NOMO-1 treated with dmso at 0.1 percent for 144 hours (cell line): Measurements from ENCODE around the gene C1orf52.

Experiments used
- DNase-seq: peaks from one replicate; lab custom pipeline; 2025; ENCODE audit not compliant: unreplicated experiment; lab: John Stamatoyannopoulos, UW

The C1orf52 gene

DNA sequence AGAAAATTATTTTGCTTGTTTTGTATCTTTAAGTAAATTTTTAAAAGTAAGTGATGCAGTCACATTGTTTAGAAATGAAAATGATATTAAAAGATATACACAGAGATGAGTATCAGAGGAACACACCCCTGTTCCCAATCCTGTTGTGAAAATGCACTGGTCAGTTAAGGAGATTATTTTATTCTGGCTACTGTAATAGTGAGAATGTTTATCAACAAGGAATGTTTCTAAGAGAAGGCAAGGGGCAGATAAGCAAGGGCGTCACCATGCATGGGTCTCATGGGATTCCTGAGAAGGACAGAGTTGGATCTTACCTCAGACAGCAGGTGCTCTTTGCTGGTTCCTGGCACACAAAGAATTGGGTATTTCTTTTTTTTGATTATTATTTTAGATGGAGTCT, 21.8 kb downstream of the C1orf52 start:
- DNase-seq, result no peak

DNA sequence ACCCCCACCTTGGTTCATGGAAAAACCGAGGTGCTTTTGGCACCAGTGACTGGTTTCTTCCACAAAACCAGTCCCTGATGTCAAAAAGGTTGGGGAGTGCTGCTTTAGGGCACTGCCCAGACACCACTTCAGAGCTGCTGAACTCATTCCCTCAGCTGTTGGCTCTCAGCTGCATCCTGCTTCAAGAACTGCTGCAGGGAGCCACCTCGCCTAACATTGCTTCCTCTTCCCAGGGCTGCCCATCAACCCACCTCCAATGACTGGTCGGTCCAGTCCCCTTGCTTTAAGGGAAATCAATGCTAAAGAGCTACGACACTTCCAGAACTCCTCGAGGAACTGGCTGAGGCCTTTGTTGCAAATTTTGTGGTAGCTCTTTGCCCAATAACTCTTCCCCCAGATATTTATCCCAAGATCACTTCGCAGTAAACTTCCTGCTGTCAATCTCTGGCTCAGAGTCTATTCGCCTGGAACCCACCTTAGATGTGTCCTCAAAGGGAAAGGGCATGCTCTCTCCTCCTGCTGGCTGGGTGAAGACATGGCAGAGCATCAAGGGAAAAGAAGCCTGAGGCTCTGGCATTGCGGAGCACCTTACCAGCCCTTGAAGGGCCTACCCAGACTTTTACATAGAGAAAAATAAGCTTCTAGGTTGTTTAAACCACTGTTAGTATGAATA, 29.0 kb downstream of the C1orf52 start:
- no peak for DNase-seq

DNA sequence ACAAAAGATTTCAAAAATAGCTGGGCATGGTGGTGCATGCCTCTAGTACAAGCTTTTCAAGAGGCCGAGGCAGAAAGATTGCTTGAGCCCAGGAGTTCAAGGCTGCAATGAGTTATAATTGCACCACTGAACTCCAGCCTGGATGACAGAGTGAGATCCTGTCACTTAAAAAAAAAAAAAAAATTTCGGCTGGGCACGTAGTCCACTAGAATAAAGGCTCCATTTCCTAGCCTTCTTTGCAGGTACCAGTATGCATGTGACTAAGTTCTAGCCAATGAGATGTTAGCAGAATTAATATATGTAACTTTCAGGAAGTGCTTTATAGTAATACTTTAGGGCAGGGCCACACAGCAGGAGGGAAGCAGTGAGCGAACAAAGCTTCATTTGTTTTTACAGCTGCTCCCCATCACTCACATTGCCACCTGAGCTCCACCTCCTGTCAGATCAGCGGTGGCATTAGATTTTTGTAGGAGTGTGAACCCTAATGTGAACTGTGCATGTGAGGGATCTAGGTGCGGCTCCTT, 29.8 kb downstream of the C1orf52 start:
- DNase-seq, result no peak

DNA sequence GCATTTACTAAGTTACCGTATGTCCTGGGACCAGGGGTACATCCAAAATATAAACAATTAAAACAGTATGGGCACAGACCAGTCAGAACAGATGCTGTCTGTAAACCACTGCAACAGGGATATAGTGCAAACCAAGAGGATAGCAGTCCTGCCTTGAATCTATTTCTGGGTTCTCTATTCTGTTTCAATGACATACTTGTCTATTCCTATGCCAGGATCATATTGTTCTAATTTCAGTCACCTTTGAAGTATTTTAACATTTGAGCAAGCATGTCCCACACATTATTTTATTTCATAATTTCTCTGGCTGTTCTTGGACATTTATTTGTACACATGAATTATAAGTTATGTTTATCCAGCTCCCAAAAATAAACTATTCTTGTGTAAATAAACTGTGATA, 30.5 kb downstream of the C1orf52 start:
- DNase-seq, result no peak

DNA sequence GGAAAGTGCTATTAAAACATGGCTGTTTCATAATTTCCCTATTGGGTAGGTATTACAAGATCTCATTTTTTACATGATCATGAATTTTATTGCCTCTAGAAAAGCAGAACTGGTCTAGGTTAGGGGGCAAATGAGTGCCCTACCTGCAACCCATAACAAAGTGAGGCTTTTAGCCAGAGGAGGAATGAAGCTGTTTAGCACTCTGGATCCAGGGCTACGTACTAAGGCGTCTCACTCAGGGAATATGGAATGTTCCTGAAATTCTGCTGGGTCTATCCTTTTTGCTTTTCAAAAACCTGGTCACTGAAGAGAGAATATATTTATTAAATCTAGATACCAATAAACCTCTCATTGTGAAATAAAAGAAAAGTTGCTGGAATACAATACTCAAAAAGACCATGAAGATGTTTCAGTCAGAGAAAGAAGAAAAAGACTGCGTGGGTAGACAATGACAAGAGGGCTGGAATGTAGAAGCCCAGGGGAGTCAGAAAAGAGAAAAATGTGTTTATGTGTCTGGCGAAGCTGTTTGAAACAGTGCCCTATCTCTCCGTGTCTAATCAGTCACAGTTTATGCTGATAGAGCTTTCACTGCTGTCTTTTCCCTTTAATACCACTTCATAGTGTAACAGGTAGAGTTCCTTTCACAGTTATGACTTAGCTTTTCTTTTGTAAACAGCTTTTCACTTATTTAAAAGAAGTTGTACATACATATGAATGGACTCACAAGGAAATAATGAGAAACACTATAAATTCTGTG, 33.7 kb downstream of the C1orf52 start:
- DNase-seq, result no peak

DNA sequence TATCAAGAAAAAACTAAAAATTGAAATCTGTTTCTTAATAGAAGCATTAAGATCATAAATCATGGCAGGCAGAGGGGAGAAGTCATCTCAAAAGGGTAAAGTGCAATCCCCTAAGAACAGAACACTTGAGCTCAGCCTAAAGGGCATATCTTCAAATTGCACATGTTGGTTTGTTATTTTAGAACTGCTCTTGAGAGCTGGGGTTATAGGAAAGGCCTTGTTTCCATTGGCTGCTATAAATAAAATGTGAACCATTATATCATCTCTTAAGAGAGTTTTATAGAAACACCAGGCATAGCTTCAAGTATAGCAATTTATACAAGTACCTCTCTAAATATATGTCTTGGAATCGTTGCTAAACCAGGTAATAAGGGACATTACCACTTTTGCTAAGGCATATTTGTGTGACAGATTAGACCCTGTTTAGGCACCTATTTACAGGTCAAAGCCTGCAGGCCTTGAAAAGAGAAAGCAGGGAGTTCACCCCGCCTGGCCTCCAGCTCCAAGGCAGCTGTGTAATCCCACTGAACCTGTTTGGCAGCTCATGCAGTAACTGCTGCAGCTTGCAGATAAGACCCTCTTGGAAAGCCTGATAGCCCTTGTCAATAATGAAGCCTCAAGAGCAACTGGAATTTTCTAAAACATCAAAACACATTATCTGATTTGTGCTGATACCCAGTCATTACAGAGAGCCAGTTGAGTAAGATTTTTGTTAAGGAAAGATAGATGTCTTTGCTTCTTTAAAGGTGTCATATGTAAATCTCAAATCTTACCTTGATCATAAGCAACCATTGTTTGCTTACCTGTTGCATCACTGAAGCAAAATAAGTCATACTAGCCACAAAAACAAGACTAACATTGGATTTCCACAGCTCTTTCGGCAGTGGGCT, 34.5 kb downstream of the C1orf52 start:
- DNase-seq, result no peak

DNA sequence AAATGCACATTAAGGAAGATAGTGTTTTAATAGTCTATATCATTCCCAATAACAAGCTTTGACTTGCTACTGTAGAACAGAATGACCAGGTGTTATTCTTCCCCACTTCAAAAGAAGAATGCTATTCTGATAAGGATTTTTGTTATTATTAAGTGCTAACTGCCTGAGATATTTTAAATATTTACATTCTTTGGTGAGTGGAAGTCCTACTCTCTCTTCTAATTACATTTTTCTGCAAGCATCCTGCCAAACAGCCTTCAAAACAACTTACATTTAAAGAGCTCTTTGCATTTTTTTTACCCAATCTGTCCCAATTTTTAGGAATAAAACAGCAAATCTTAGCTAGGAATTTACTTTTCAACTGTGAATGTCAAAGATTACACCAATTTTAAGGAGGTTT, 35.2 kb downstream of the C1orf52 start:
- DNase-seq, result no peak

DNA sequence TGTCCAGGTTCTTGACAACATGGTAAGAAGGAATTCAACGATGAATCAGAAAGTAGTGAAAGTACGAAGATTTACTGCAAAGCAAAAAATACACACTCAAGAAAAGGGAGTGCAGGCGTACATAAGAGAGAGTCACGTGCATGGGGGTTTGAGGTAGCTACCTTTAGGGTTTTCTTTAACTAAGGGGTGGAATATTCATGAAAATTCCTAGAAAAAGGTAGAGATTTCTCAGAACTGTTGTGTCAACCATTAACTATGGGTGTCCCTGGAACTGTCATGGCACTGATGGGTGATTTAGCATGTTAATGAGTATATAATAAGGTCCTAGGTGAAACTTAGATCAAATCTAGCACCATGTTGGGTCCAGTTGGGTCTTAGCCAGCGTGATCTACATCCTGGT, 36.1 kb downstream of the C1orf52 start:
- DNase-seq, result no peak

DNA sequence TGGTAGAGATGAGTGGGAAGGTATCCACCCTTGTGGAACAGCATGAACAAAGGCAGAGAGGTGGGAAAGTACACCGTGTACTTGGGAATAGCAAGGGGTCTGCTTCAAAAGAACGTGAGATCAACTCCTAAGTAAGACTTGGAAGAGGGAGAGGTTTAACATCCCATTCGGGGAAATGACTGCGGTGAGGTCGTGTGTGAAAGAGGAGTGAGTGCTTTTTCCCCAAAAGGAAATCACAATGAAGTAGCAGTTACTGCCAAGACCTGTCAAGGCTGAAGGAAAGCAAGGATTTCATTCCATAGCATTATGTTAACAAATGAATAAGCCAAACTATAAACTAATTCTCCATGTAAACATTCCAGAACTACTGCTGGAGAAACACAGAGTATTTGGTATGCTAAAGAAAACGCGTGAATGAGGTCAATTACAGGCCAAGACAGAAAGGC, 38.7 kb downstream of the C1orf52 start:
- DNase-seq, result no peak

DNA sequence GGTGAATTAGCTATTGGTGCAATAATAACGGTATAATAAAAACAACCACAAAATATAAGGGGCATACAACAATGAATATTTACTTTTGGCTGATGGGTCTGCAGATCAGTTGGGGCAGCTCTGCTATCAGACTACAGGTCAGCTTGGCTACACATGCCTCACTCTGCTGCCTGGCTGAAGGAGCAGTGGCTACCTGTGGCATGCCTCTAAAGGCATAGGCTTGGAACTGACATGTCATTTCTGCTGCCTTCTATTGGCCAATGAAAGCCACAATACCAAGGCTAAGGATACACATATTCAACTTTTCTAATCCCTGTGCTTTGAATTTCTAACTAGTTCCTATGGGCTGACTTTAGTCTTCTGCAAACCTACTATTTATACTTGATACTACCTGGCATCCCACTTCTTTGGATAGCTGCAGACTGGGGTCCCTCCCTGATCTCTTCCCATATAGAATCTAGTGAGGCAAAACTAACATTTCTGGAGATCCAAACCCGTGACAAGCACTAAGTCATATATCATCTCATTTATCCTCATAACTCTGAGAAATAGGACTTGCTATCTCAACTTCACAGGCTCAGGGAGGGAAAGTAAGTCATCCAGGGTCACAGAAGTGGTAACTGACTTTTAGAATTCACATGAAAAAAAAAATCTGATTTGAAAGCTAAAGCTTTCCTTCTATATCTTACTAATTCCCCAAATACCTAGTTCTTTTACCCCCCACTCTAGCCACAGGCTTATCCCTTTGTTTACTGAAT, 39.4 kb downstream of the C1orf52 start:
- DNase-seq, result no peak

DNA sequence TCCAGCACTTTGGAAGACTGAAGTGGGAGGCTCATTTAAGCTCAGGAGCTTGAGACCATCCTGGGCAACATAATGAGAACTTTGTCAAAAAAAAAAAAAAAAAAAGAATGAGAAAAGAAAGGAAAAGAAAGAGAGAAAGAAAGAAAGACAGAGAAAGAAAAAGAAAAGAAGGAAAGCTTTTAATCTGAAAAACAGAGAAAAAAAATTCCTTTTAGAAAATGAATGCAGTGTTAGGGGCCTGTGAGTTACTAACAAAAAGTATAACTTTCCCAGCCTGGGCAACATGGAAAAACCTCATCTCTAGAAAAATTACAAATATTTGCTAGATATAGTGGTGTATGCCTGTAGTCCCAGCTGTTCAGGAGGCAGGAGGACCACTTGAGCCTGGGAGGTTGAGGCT, 42.8 kb downstream of the C1orf52 start:
- DNase-seq, result no peak

DNA sequence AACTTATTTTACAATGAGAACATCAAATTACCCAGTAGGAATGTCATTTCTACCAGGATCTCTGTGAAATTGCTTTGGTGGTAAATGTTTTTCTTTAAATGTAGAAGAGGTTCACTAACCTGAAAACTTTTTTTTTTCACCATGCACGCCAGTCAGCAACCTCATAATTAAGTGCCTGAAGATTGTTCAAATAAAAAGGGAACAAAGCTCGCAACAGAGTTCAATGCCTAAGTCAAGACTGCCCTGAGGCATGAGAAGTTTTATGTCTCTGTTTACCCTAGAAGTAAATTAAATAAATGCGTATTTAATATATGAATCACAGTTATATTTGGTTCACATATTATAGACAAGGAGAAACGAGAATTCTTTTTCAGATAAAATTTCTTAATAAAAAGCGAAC, 44.8 kb downstream of the C1orf52 start:
- DNase-seq, result no peak

DNA sequence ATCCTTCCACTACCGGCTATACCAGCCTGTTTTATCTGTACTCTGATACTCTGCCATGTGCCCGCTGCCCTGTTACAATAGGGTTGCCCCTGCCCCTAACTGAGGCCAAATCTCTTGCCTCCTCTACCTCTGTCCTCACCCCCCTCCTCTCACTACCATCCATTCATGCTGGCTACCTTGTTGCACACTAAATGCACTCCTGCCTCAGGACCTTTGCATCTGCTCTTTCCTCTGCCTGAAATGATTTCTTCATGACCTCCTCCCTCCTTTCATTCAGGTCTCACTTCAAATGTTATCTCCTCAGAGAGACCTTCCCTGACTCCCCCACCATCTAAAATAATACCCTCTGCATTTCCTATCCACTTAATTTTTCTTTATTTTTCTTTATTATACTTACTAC, 51.0 kb downstream of the C1orf52 start:
- no peak for DNase-seq

DNA sequence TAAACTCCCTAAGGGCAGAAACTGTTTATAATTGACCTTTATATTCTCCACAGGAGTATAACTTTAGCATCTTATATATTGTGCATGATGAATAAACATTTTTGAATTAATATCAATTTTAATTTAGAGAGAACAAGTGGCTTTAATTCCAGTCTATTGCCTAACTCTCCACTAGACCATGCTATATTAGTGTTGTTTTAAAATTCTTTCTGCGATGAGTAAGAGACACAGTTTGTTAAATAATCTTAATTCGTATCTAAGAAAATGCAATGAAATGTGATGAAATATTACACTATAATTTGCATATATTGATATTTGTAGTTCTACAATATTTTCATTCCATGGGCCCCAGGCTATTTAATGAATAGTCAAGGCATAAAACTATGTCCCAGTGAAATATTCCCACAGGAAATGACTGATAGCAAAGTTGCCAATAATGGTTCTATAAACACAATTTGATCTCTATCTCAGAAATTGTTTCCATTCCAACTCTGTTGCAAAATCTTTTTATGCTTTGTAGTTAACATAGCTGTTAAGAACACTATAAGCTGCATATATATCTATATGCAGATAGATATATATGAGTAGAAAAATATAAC, 55.8 kb downstream of the C1orf52 start:
- no peak for DNase-seq

DNA sequence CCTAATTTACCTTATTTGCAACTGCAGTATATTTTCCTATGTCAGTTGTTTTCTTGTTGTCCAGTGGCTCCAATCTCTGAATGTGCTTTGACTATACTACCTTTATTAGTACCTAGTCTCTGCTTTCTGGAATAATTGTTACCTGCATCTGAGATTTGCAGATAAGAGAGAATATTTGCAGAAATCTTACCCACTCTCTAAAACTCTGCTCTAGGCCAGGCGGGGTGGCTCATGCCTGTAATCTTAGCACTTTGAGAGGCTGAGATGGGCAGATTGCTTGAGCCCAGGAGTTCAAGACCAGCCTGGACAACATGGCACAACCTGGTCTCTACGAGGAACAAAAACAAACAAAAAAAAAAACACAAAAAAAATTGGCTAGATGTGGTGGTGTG, 56.6 kb downstream of the C1orf52 start:
- DNase-seq, result no peak

DNA sequence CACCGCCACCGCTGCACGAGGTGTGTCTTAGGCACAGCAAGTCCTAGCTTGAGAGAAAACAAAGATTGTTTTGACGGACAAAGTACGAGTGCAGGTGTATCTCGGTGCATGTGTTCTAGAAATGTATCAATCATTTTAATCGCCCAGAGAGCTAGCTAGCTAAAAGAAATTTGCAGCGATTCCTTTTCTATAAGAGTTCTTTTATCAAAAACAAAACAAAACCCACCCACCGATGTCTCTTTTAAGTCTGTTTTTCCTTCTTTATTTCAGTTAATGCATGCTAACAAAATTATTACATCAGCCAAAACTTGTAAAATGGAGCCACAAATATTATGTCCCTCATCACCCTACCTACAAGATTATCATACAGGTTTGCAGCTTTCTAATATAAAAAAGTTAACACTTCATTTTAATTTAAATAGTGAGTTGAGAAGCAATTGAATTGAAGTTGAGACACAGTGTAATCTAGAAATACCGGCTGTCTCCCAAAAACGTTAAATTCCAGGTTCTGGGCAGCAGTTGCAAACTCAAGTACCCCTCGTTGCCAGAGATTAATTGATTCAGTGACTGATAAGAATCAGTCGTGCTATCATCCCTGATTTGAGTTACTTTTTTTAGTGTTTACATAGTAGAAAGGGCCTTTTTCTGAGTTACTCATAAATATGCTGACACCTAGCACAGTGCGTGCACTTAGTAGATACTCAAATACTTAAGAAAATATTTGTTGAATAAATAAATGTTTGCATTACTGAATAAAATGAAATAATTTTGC, 57.2 kb downstream of the C1orf52 start:
- DNase-seq, result no peak

DNA sequence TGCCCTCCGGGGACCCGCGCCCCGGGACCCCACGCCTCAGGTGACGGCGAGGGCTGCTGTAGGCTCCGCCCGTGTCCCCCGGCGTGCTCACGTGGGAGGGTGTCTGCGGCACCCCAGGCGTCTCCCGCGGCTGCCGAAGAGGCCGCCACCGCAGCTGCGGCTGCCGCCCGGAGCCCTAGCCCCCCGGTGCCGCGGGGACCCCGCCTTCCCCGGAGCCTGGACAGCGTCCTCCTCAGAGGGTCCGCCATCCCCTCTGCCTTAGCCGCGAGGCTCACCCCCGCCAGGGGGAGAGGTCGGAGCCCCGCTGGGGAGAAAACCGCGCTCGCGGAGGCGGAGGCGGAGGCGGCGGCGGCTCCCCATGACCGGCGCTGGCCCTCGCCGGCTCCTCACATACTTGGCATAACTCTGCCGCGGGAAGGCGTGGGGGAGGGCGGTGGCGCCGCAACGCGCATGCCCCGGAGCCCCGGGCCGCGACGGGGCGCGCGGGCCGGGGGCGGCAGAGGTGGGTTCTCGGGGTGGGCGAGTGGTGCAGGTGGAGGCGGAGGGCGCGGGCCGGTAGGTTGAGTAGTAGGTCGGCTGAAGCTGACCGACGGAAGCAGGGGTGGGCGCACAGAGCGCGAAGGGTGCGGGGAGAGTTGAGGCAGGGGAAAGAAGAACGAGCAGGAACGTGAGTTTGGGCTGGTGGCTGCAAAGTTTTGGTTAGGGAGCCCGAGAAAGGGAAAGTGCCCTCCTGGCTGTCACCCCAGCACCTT, 57.9 kb downstream of the C1orf52 start:
- DNase-seq, result no peak

DNA sequence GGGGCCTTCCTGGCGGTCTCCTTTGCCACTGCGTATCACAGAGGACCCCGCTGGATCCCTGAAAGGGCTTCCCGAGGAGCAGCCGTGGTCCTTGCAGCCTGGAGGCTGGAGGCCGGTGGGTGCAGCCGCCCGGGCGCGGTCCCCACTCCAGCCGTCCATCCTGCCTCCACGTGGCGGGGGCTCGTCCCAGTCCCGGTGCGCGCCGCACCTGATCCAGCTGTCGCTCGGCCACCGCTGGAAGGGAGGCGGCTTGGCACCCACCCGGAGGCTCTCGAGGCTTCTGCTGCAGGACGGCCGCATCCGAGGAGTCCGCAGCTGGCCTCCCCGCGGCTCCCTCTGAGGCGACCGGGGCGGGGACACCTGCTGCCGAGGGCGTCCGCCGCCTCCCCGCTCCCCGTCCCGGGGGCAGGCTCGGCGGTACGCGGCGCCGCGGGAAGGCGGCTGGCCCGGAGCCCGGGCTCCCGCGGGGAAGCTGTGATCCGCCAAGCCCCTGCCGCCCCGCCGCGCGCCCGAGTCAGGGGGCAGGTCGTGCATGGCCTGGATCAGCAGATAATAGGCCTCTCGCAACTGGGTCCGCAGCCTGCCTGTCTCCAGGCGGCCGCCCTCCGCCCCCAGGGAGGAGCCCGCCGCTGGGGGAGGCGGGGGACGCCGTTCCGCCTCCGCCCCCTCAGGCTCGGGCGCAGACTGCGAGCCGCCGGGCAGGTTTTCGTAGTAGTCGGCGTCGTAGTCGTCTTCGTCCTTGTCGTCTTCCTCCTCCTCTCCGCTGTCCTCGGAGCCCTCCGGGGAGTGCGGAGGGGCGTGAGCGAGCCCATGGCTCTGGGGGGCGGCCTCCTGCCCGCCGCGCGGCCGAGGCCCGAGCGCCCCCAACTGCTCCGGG, 58.8 kb downstream of the C1orf52 start, which contains the start of gene SYDE2:
Gene SYDE2 (minus strand): TSS at position 554 of the 877 bp plus-strand sequence. CDS start 20 bp downstream, at position 534.
- DNase-seq, result peak; percentile 32
